PC-9 (cell line): Measurements from ENCODE around the gene UBXN11.

ENCODE experiments used
- CTCF ChIP-seq: fragments of 200-600 bp; sonication (generic); conservative IDR thresholded peaks from 2 replicates; pipeline ENCODE4 v1.6.1; 2017; ENCODE audit warnings: mixed run types, antibody characterized with exemption, mild to moderate bottlenecking, moderate library complexity
- EZH2 ChIP-seq: fragments of 200-600 bp; sonication (generic); IDR thresholded peaks from 2 replicates; pipeline ENCODE4 v1.8.0; 2017; ENCODE audit warnings: antibody characterized with exemption, low read depth

DNA sequence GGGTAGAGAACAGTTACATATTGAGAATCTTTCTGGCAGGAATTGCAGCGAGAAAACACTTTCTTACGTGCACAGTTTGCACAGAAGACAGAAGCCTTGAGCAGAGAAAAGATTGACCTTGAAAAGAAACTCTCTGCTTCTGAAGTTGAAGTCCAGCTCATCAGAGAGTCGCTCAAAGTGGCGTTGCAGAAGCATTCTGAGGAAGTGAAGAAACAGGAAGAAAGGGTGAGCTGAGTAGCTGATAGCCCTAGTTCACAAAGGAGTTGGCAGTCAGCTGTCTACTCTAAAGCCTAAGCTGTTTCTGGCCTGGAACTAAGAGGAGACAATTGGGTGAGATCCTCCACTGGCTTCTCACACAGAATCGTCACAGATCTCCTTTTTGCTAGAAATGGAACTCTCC lies 46.9 kb downstream of the UBXN11 start:
- no peak for TF ChIP-seq CTCF
- no peak for TF ChIP-seq EZH2
